ENCODE data around the gene FARSB.

FARSB gene

GRCh38 chr2:222663479-222663878, 7.6 kb upstream of the FARSB start:
- TF ChIP-seq NFRKB (IDR thresholded peaks at IDR 0.05), result no peak
- TF ChIP-seq TARDBP (IDR thresholded peaks at IDR 0.05), result no peak
- TF ChIP-seq ARNT (IDR thresholded peaks at IDR 0.05), result no peak
- TF ChIP-seq ELF4 (IDR thresholded peaks at IDR 0.05), result no peak
- TF ChIP-seq L3MBTL2 (conservative IDR thresholded peaks at IDR 0.05), result no peak
- no peak for TF ChIP-seq LEF1 (IDR thresholded peaks at IDR 0.05; ENCODE audit: borderline replicate concordance)
- TF ChIP-seq CTBP1 (IDR thresholded peaks at IDR 0.05; ENCODE audit: borderline replicate concordance), result no peak
- TF ChIP-seq PKNOX1 (IDR thresholded peaks at IDR 0.05), result no peak
- no peak for TF ChIP-seq FOXA1 (IDR thresholded peaks at IDR 0.05)

GRCh38 chr2:222656526-222657446, 894 bp upstream of the FARSB start:
- ChIA-PET POLR2A (interaction anchor here (1.0 kb wide), 2 partner anchors 52 to 246 kb away, joined by 3 read pairs; no protein-coding TSS in a partner anchor), CTCF (interaction anchor here (0.7 kb wide), 1 partner anchor 420 kb away, joined by 3 read pairs; no protein-coding TSS in a partner anchor)
- no peak for TF ChIP-seq HDGF (IDR thresholded peaks at IDR 0.05; ENCODE audit: borderline replicate concordance)
- no peak for TF ChIP-seq ARNT (IDR thresholded peaks at IDR 0.05)
- TF ChIP-seq FOXM1 (IDR thresholded peaks at IDR 0.05; ENCODE audit: borderline replicate concordance), result no peak
- no peak for TF ChIP-seq SP1 (IDR thresholded peaks at IDR 0.05)
- TF ChIP-seq CTBP1 (IDR thresholded peaks at IDR 0.05; ENCODE audit: borderline replicate concordance), result no peak
- no peak for TF ChIP-seq L3MBTL2 (conservative IDR thresholded peaks at IDR 0.05)
- no peak for TF ChIP-seq SUZ12 (IDR thresholded peaks at IDR 0.05)
- TF ChIP-seq FOXA1 (IDR thresholded peaks at IDR 0.05), result no peak
- no peak for TF ChIP-seq FOXK2 (IDR thresholded peaks at IDR 0.05)
- TF ChIP-seq ZNF384 (IDR thresholded peaks at IDR 0.05), result no peak
- no peak for TF ChIP-seq NFRKB (IDR thresholded peaks at IDR 0.05)
- no peak for TF ChIP-seq TARDBP (IDR thresholded peaks at IDR 0.05)
- TF ChIP-seq BHLHE40 (IDR thresholded peaks at IDR 0.05; ENCODE audit: borderline replicate concordance), result no peak
- TF ChIP-seq LEF1 (IDR thresholded peaks at IDR 0.05; ENCODE audit: borderline replicate concordance), result no peak
- no peak for TF ChIP-seq ELF4 (IDR thresholded peaks at IDR 0.05)
- no peak for TF ChIP-seq PKNOX1 (IDR thresholded peaks at IDR 0.05)
- DNase-seq (ENCODE audit: extremely low spot score), result no peak

More at GRCh38 chr2:222663479-222663878, 7.6 kb upstream of the FARSB start:
- CTCF ChIA-PET, result no interaction called here
- DNase-seq (ENCODE audit: extremely low spot score), result no peak
- POLR2A ChIA-PET, result no interaction called here

GRCh38 chr2:222653280-222653679, 2.6 kb downstream of the FARSB start:
- CTCF ChIA-PET, result no interaction called here

GRCh38 chr2:222652491-222653255, 3.2 kb downstream of the FARSB start:
- TF ChIP-seq BHLHE40 (IDR thresholded peaks at IDR 0.05; ENCODE audit: borderline replicate concordance), result no peak
- no peak for TF ChIP-seq SUZ12 (IDR thresholded peaks at IDR 0.05)
- no peak for TF ChIP-seq HDGF (IDR thresholded peaks at IDR 0.05; ENCODE audit: borderline replicate concordance)
- no peak for TF ChIP-seq FOXA1 (IDR thresholded peaks at IDR 0.05)
- TF ChIP-seq SP1 (IDR thresholded peaks at IDR 0.05), result no peak
- TF ChIP-seq PKNOX1 (IDR thresholded peaks at IDR 0.05), result no peak
- POLR2A ChIA-PET, result interaction anchor here (1.0 kb wide), 1 partner anchor 385 kb away, joined by 3 read pairs; no protein-coding TSS in a partner anchor
- CTCF ChIA-PET, result no interaction called here
- no peak for DNase-seq (ENCODE audit: extremely low spot score)

More at GRCh38 chr2:222653280-222653679, 2.6 kb downstream of the FARSB start:
- TF ChIP-seq LEF1 (IDR thresholded peaks at IDR 0.05; ENCODE audit: borderline replicate concordance) (no peak), ELF4 (IDR thresholded peaks at IDR 0.05) (no peak), ZNF384 (IDR thresholded peaks at IDR 0.05) (no peak), TARDBP (IDR thresholded peaks at IDR 0.05) (no peak), FOXM1 (IDR thresholded peaks at IDR 0.05; ENCODE audit: borderline replicate concordance) (no peak), NFRKB (IDR thresholded peaks at IDR 0.05) (no peak), SP1 (IDR thresholded peaks at IDR 0.05) (no peak), HDGF (IDR thresholded peaks at IDR 0.05; ENCODE audit: borderline replicate concordance) (no peak), FOXA1 (IDR thresholded peaks at IDR 0.05) (no peak), L3MBTL2 (conservative IDR thresholded peaks at IDR 0.05) (no peak), ARNT (IDR thresholded peaks at IDR 0.05) (no peak), BHLHE40 (IDR thresholded peaks at IDR 0.05; ENCODE audit: borderline replicate concordance) (no peak), FOXK2 (IDR thresholded peaks at IDR 0.05) (no peak), CTBP1 (IDR thresholded peaks at IDR 0.05; ENCODE audit: borderline replicate concordance) (no peak), PKNOX1 (IDR thresholded peaks at IDR 0.05) (no peak)
- POLR2A ChIA-PET, result interaction anchor here (0.9 kb wide), 1 partner anchor 8 kb away, joined by 3 read pairs; no protein-coding TSS in a partner anchor
- no peak for DNase-seq (ENCODE audit: extremely low spot score)
